Liver (tissue), 9 donors: ENCODE data around the gene SAMD4A. TPM values are rescaled to one million over a fixed set of nuclear protein-coding genes. Genes with fewer than 3 reads are reported as not detected.

Experiments used
- DNase-seq: peaks from one replicate; pipeline ENCODE4 v3.0.0-alpha.2; 2017; ENCODE audit warnings: low spot score
- H3K27ac ChIP-seq, 2 donors: one replicate each; pipeline ENCODE4 v1.7.0; 2013; ENCODE audit warnings: inconsistent platforms in 2 of 2, low read length in 2 of 2, control low read depth in 1 of 2, low read depth in 1 of 2, mild to moderate bottlenecking in 1 of 2
- H3K27me3 ChIP-seq, 4 donors: one replicate each; pipeline versions ENCODE4 v1.6.1 to v1.7.0; 2013; ENCODE audit warnings: low read length in 3 of 4, inconsistent platforms in 1 of 4, mild to moderate bottlenecking in 1 of 4, moderate library complexity in 1 of 4; ENCODE audit not compliant: control insufficient read depth in 4 of 4, insufficient read depth in 4 of 4
- H3K36me3 ChIP-seq, 4 donors: one replicate each; pipeline versions ENCODE4 v1.6.1 to v1.7.0; 2013; ENCODE audit warnings: low read length in 3 of 4, mild to moderate bottlenecking in 3 of 4, low read depth in 1 of 4, moderate library complexity in 1 of 4; ENCODE audit not compliant: control insufficient read depth in 4 of 4, insufficient read depth in 3 of 4
- H3K4me1 ChIP-seq, 4 donors: one replicate each; pipeline versions ENCODE4 v1.6.1 to v1.7.0; 2013; ENCODE audit warnings: low read length in 3 of 4, mild to moderate bottlenecking in 3 of 4, moderate library complexity in 1 of 4; ENCODE audit not compliant: control insufficient read depth in 4 of 4, insufficient read depth in 4 of 4
- H3K4me3 ChIP-seq, 3 donors: one replicate each; pipeline versions ENCODE4 v1.6.1 to v1.7.0; 2013; ENCODE audit warnings: low read length in 3 of 3, control low read depth in 1 of 3, low read depth in 1 of 3, mild to moderate bottlenecking in 1 of 3
- H3K9ac ChIP-seq, 2 donors: one replicate each; pipeline ENCODE4 v1.7.0; 2013; ENCODE audit warnings: low read length in 2 of 2, mild to moderate bottlenecking in 2 of 2, moderate library complexity in 2 of 2, control low read depth in 1 of 2, low read depth in 1 of 2
- H3K9me3 ChIP-seq, 4 donors: one replicate each; pipeline versions ENCODE4 v1.6.1 to v1.7.0; 2013; ENCODE audit warnings: low read length in 3 of 4; ENCODE audit not compliant: control insufficient read depth in 4 of 4
- EGR1 ChIP-seq, 2 donors: IDR thresholded peaks; 2 replicates each; pipeline ENCODE4 v1.6.1; 2016 to 2018; ENCODE audit warnings: antibody characterized with exemption in 2 of 2, low read depth in 2 of 2
- FOXA1 ChIP-seq: IDR thresholded peaks from 2 replicates; pipeline ENCODE4 v1.6.1; 2016; ENCODE audit warnings: antibody characterized with exemption
- FOXA2 ChIP-seq: IDR thresholded peaks from 2 replicates; pipeline ENCODE4 v1.6.1; 2016; ENCODE audit warnings: antibody characterized with exemption
- GABPA ChIP-seq, 2 donors: IDR thresholded peaks in 1 of 2; conservative IDR thresholded peaks in 1 of 2; 2 replicates each; pipeline ENCODE4 v1.6.1; 2016; ENCODE audit warnings: antibody characterized with exemption in 2 of 2, mild to moderate bottlenecking in 1 of 2, moderate library complexity in 1 of 2
- HNF4A ChIP-seq, 2 donors: conservative IDR thresholded peaks; 2 replicates each; pipeline ENCODE4 v1.6.1; 2016; ENCODE audit warnings: antibody characterized with exemption in 2 of 2, mild to moderate bottlenecking in 2 of 2
- HNF4G ChIP-seq: IDR thresholded peaks from 2 replicates; pipeline ENCODE4 v1.6.1; 2016; ENCODE audit warnings: antibody characterized with exemption
- JUND ChIP-seq, 2 donors: IDR thresholded peaks; 2 replicates each; pipeline ENCODE4 v1.6.1; 2016; ENCODE audit warnings: antibody characterized with exemption in 2 of 2
- NR2F2 ChIP-seq: IDR thresholded peaks from 2 replicates; pipeline ENCODE4 v1.6.1; 2016; ENCODE audit warnings: antibody characterized with exemption
- RAD21 ChIP-seq, 2 donors: IDR thresholded peaks; 2 replicates each; pipeline ENCODE4 v1.6.1; 2016; ENCODE audit warnings: antibody characterized with exemption in 2 of 2, mild to moderate bottlenecking in 2 of 2
- RXRA ChIP-seq, 2 donors: IDR thresholded peaks; 2 replicates each; pipeline ENCODE4 v1.6.1; 2017 to 2018; ENCODE audit warnings: antibody characterized with exemption in 2 of 2, mild to moderate bottlenecking in 1 of 2
- SP1 ChIP-seq: IDR thresholded peaks from 2 replicates; pipeline ENCODE4 v1.6.1; 2018; ENCODE audit warnings: antibody characterized with exemption, mild to moderate bottlenecking
- TAF1 ChIP-seq: conservative IDR thresholded peaks from 2 replicates; pipeline ENCODE4 v1.6.1; 2016; ENCODE audit warnings: antibody characterized with exemption, mild to moderate bottlenecking
- YY1 ChIP-seq: IDR thresholded peaks from 2 replicates; pipeline ENCODE4 v1.6.1; 2016; ENCODE audit warnings: antibody characterized with exemption, mild to moderate bottlenecking
- WGBS: extraction: QIAGEN DNeasy Blood & Tissue Kit; methylation state at CpG from one replicate; pipeline ENCODE4 v1.1.7; 2013; 5-methylcytosine and 5-hydroxymethylcytosine counted together
- polyA plus RNA-seq, 2 donors: library from polyadenylated mRNA; stranded (reverse) in 1 of 2; unstranded in 1 of 2; fragments of 200-250 nt in 1 of 2; fragments of >200 nt in 1 of 2; fragmentation: Nextera tagmentation in 1 of 2; extraction: Ambion mirVana in 1 of 2; gene quantifications; one replicate each; pipeline versions ENCODE4 v1.2.1 to v1.2.3, GENCODE V29; 2013 to 2015
- total RNA-seq, 2 donors: library from RNA; depleted of rRNA; stranded (reverse); fragments of >200 nt; gene quantifications; one replicate each; pipeline ENCODE4 v1.2.3, GENCODE V29; 2014
- TF ChIP-seq, protein P1 (sequence below): fragments of 150-350 bp; IDR thresholded peaks from 2 replicates; pipeline ENCODE4 v1.5.1; 2017; ENCODE audit warnings: improper control_type of control experiment, low read depth, low read length; ENCODE audit not compliant: missing input control
- TF ChIP-seq, protein P2 (sequence below): IDR thresholded peaks from 2 replicates; pipeline ENCODE4 v1.6.1; 2016; ENCODE audit warnings: antibody characterized with exemption
- TF ChIP-seq, protein P3 (sequence below): IDR thresholded peaks from 2 replicates; pipeline ENCODE4 v1.6.1; 2016; ENCODE audit warnings: antibody characterized with exemption, mild to moderate bottlenecking
- TF ChIP-seq, protein P4 (sequence below): IDR thresholded peaks from 2 replicates; pipeline ENCODE4 v1.6.1; 2016; ENCODE audit warnings: antibody characterized with exemption
- TF ChIP-seq, protein P5 (sequence below): IDR thresholded peaks from 2 replicates; pipeline ENCODE4 v1.6.1; 2016; ENCODE audit warnings: antibody characterized with exemption
- donor health status: healthy.
- donor health status: healthy.
- donor health status: healthy.
- donor health status: healthy.
- donor health status: healthy.

Gene SAMD4A
- total and polyA plus RNA-seq, 4 donors: 4.3 to 17.8 (median 8.1) TPM

DNA sequence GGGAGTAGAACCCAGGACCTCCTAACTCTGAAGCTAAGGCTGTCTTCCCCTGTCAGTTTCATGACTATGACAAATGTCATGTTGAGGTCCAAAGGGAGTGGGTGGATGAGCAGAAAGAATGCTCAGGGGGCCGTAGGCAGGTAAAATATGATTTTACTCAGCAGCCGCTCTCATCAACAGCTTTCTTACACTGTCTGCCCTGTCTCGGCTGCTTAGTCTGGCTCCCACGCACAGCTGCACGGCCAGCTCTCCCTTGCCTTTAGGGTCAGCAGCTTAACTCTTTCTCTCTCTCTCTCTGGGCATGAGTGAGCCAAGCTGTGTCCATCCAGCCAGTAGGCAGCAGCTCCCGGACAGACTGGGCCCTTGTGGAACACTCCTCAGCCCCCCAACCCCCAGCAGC is 240.5 kb downstream of the SAMD4A start:
- Histone ChIP-seq H3K9ac (no peak overlapping the region), H3K36me3 (no peaks in the 10 kb centered on the region), H3K4me1 (peaks cover 0 to 8% (median 0%) of the 10 kb centered on the region in 4 donors), H3K4me3 (no peak overlapping the region), H3K27me3 (no peaks in the 10 kb centered on the region), H3K27ac (no peak overlapping the region), H3K9me3 (no peaks in the 10 kb centered on the region)
- peak; percentile 12 for DNase-seq
- WGBS: 89% methylated on average over 6 of the region's 6 CpGs
- TF ChIP-seq, protein P1, sequence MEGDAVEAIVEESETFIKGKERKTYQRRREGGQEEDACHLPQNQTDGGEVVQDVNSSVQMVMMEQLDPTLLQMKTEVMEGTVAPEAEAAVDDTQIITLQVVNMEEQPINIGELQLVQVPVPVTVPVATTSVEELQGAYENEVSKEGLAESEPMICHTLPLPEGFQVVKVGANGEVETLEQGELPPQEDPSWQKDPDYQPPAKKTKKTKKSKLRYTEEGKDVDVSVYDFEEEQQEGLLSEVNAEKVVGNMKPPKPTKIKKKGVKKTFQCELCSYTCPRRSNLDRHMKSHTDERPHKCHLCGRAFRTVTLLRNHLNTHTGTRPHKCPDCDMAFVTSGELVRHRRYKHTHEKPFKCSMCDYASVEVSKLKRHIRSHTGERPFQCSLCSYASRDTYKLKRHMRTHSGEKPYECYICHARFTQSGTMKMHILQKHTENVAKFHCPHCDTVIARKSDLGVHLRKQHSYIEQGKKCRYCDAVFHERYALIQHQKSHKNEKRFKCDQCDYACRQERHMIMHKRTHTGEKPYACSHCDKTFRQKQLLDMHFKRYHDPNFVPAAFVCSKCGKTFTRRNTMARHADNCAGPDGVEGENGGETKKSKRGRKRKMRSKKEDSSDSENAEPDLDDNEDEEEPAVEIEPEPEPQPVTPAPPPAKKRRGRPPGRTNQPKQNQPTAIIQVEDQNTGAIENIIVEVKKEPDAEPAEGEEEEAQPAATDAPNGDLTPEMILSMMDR: no peak
- TF ChIP-seq SP1: no peak
- TF ChIP-seq, protein P2, sequence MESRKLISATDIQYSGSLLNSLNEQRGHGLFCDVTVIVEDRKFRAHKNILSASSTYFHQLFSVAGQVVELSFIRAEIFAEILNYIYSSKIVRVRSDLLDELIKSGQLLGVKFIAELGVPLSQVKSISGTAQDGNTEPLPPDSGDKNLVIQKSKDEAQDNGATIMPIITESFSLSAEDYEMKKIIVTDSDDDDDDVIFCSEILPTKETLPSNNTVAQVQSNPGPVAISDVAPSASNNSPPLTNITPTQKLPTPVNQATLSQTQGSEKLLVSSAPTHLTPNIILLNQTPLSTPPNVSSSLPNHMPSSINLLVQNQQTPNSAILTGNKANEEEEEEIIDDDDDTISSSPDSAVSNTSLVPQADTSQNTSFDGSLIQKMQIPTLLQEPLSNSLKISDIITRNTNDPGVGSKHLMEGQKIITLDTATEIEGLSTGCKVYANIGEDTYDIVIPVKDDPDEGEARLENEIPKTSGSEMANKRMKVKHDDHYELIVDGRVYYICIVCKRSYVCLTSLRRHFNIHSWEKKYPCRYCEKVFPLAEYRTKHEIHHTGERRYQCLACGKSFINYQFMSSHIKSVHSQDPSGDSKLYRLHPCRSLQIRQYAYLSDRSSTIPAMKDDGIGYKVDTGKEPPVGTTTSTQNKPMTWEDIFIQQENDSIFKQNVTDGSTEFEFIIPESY: no peak
- TF ChIP-seq, protein P3, sequence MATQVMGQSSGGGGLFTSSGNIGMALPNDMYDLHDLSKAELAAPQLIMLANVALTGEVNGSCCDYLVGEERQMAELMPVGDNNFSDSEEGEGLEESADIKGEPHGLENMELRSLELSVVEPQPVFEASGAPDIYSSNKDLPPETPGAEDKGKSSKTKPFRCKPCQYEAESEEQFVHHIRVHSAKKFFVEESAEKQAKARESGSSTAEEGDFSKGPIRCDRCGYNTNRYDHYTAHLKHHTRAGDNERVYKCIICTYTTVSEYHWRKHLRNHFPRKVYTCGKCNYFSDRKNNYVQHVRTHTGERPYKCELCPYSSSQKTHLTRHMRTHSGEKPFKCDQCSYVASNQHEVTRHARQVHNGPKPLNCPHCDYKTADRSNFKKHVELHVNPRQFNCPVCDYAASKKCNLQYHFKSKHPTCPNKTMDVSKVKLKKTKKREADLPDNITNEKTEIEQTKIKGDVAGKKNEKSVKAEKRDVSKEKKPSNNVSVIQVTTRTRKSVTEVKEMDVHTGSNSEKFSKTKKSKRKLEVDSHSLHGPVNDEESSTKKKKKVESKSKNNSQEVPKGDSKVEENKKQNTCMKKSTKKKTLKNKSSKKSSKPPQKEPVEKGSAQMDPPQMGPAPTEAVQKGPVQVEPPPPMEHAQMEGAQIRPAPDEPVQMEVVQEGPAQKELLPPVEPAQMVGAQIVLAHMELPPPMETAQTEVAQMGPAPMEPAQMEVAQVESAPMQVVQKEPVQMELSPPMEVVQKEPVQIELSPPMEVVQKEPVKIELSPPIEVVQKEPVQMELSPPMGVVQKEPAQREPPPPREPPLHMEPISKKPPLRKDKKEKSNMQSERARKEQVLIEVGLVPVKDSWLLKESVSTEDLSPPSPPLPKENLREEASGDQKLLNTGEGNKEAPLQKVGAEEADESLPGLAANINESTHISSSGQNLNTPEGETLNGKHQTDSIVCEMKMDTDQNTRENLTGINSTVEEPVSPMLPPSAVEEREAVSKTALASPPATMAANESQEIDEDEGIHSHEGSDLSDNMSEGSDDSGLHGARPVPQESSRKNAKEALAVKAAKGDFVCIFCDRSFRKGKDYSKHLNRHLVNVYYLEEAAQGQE: no peak
- TF ChIP-seq FOXA2: no peak
- TF ChIP-seq, protein P4, sequence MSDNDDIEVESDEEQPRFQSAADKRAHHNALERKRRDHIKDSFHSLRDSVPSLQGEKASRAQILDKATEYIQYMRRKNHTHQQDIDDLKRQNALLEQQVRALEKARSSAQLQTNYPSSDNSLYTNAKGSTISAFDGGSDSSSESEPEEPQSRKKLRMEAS: no peak
- no peak for TF ChIP-seq GABPA (IDR thresholded peaks at IDR 0.05 in 1 of 2, conservative IDR thresholded peaks at IDR 0.05 in 1 of 2)
- TF ChIP-seq JUND (IDR thresholded peaks at IDR 0.05): no peak
- no peak for TF ChIP-seq NR2F2
- TF ChIP-seq RXRA (IDR thresholded peaks at IDR 0.05): no peak
- TF ChIP-seq FOXA1: no peak
- TF ChIP-seq, protein P5, sequence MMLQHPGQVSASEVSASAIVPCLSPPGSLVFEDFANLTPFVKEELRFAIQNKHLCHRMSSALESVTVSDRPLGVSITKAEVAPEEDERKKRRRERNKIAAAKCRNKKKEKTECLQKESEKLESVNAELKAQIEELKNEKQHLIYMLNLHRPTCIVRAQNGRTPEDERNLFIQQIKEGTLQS: no peak
- TF ChIP-seq HNF4A (conservative IDR thresholded peaks at IDR 0.05): no peak
- TF ChIP-seq YY1: no peak
- TF ChIP-seq EGR1 (IDR thresholded peaks at IDR 0.05; ENCODE audit: low read depth in 2 of 2): no peak
- no peak for TF ChIP-seq RAD21 (IDR thresholded peaks at IDR 0.05)
- TF ChIP-seq HNF4G: no peak
- no peak for TF ChIP-seq TAF1
